ENCODE results near the gene BROX. TPM values are rescaled to one million over a fixed set of nuclear protein-coding genes. Genes with fewer than 3 reads are reported as not detected.
"Not testable (repeated sequence)": the region's sequence is repeated elsewhere in the genome, so short reads cannot be mapped to it uniquely, and the experiment has no call there.

The BROX gene
- total RNA-seq = 10 to 100 TPM; 48.8 to 95.3 (median 80.4) TPM

- H3K27ac ChIP-seq = peak within 1 kb of the TSS; percentile 93 to 98 (median 96)
- 0 to 1% methylated on average over 27 to 38 of the region's 62 CpGs for WGBS, 2 donors
- H3K4me1 ChIP-seq = peaks cover 13 to 17% of the 10 kb centered on the region in 2 donors
- intact Hi-C loops (cut with DNase I) = loop anchor here (5.0 kb wide), 1 partner anchor 70 kb away; no protein-coding TSS in a partner anchor
- H3K27me3 ChIP-seq = no peaks in the 10 kb centered on the region
- no peaks in the 10 kb centered on the region for H3K9me3 ChIP-seq
- H3K4me3 ChIP-seq (replicated peaks in 1 of 3) = peak within 1 kb of the TSS; percentile 68 to 96 (median 76)
- TF ChIP-seq POLR2A (IDR thresholded peaks at IDR 0.05) (peak in 1 of 2 donors; percentile 74), CTCF (IDR thresholded peaks at IDR 0.05) (peak in 2 of 6 experiments; percentile 20 to 28)
- peaks cover 5 to 6% of the 10 kb centered on the region in 2 donors for H3K36me3 ChIP-seq
- DNase-seq = peak; percentile 94 to 95
Observed at GRCh38 chr1:222712253-222713090, at the start of gene BROX, which contains the start of gene AIDA. Gene BROX (plus strand): TSS chr1:222712564. CDS start chr1:222715700, 3,136 bp downstream. Gene AIDA (minus strand): TSS chr1:222712491. CDS start chr1:222712317, 174 bp downstream.

DNA sequence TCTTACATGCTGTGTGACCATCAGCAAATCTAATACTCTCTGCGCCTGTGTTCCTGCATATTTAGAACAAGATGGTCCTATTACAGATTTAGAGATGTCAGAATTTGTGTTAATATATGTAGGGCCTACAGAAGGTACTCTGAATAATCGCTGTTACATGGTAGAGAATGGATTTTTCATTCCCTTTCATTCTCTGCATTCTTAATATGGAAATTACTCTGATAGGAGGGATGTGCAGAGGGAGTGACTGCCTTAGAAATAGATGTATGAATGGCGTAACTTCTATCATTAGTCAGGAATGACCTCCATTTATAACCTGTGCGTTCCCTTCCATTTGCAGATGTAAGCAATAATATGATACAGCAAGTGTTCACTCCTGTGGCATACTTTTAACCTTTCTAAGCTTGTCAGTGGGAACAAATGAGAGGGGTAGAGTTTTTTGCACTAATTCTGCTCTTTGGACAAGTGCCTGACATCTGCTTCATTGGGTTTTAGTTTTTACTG, 48.9 kb upstream of the BROX start:
- Histone ChIP-seq H3K36me3 (peaks cover 78 to 87% of the 10 kb centered on the region in 2 donors), H3K4me1 (no peaks in the 10 kb centered on the region), H3K9me3 (no peaks in the 10 kb centered on the region), H3K27me3 (no peaks in the 10 kb centered on the region), H3K4me3 (replicated peaks in 1 of 3) (no peak overlapping the region), H3K27ac (no peak overlapping the region)
- intact Hi-C loops (cut with DNase I) = no loop called here
- WGBS, 2 donors = 97 to 99% methylated on average over 4 of the region's 4 CpGs
- TF ChIP-seq CTCF (IDR thresholded peaks at IDR 0.05) (no peak), POLR2A (IDR thresholded peaks at IDR 0.05) (no peak)
- no peak for DNase-seq

DNA sequence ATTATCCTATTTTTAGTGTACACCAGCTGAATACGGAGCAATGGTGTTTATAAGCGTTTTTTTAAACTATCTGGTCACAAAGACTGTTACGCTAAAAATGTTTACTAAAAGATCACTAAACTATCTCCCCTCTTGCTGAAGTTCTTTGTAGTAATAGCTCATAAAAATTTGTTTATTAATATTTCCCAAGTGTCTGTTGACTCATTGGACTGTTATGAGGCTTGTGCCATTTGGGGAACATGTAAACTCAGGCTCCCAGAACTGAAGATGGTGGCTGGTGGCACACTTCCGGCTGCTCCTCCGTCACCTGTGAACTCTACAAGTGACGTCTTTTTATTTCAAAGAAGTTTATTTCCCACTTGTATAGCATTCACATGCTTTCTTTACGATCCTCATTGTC, 46.4 kb upstream of the BROX start:
- no peaks in the 10 kb centered on the region for H3K27me3 ChIP-seq
- TF ChIP-seq POLR2A (IDR thresholded peaks at IDR 0.05) (no peak), CTCF (IDR thresholded peaks at IDR 0.05) (no peak)
- intact Hi-C loops (cut with DNase I) = no loop called here
- WGBS, 2 donors = 90 to 91% methylated on average over 7 of the region's 7 CpGs
- no peaks in the 10 kb centered on the region for H3K4me1 ChIP-seq
- no peaks in the 10 kb centered on the region for H3K9me3 ChIP-seq
- H3K4me3 ChIP-seq (replicated peaks in 1 of 3) = no peak overlapping the region
- H3K27ac ChIP-seq = no peak overlapping the region
- H3K36me3 ChIP-seq = peaks cover 55 to 67% of the 10 kb centered on the region in 2 donors
- DNase-seq = no peak

DNA sequence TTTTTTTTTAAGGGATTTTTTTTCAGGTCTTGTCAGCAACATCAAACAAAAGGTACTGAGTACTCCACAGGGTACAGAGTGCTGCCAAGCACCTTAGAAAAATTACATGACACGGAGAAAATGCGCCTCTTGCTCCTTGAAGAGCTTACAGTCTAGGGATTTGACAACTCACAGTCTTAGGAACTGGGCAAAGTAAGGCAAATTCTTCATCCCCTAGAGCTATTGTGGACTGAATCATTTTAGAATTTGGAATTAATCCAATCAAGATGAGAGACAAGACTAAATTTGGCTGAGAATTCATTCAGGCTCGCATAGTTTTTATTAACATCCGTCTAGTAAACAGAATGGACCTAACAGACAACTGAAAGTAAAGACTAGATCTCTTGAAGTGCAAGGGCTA, 44.2 kb upstream of the BROX start:
- H3K27me3 ChIP-seq; H3K4me3 ChIP-seq (replicated peaks in 1 of 3); H3K9me3 ChIP-seq; DNase-seq; H3K27ac ChIP-seq; H3K4me1 ChIP-seq; intact Hi-C loops (cut with DNase I): not testable (repeated sequence)
- H3K36me3 ChIP-seq = peaks cover 40 to 60% of the 10 kb centered on the region in 2 donors
- WGBS, 2 donors = 88 to 95% methylated on average over 2 of the region's 4 CpGs

GRCh38 chr1:222669107-222669506, 43.3 kb upstream of the BROX start:
- peaks cover 31 to 57% of the 10 kb centered on the region in 2 donors for H3K36me3 ChIP-seq
- whole genome bisulfite sequencing, 2 donors = 100% methylated on average over 1 of the region's 2 CpGs

GRCh38 chr1:222670110-222670509, 42.3 kb upstream of the BROX start:
- H3K36me3 ChIP-seq = peaks cover 22 to 48% of the 10 kb centered on the region in 2 donors
- TF ChIP-seq POLR2A (IDR thresholded peaks at IDR 0.05) (no peak), CTCF (IDR thresholded peaks at IDR 0.05) (no peak)
- H3K4me3 ChIP-seq (replicated peaks in 1 of 3) = no peak overlapping the region
- intact Hi-C loops (cut with DNase I) = no loop called here
- no peak for DNase-seq
- H3K27ac ChIP-seq = no peak overlapping the region
- 96 to 100% methylated on average over 1 of the region's 1 CpG for WGBS, 2 donors
- H3K4me1 ChIP-seq = no peaks in the 10 kb centered on the region
- no peaks in the 10 kb centered on the region for H3K27me3 ChIP-seq
- no peaks in the 10 kb centered on the region for H3K9me3 ChIP-seq

More at GRCh38 chr1:222669107-222669506, 43.3 kb upstream of the BROX start:
- H3K27ac ChIP-seq; H3K4me3 ChIP-seq (replicated peaks in 1 of 3); DNase-seq; H3K27me3 ChIP-seq; H3K4me1 ChIP-seq; intact Hi-C loops (cut with DNase I); H3K9me3 ChIP-seq: not testable (repeated sequence)
